IPS DF 6.9 (cell line): ENCODE results near the gene MPV17L.
A peak's percentile ranks its signal among the peaks of the same experiment; 100 is the strongest.
"Not testable (repeated sequence)": the region's sequence is repeated elsewhere in the genome, so short reads cannot be mapped to it uniquely, and the experiment has no call there.

Experiments
- DNase-seq: peaks from one replicate; pipeline ENCODE4 v3.0.0-alpha.2; 2013; ENCODE audit warnings: low read depth, low spot score
- H3K27ac ChIP-seq: one replicate; pipeline ENCODE4 v1.5.1; 2013; ENCODE audit warnings: low read length, control low read depth
- H3K27me3 ChIP-seq: 2 replicates; pipeline ENCODE4 v1.6.1; 2013; ENCODE audit warnings: mild to moderate bottlenecking, low read length; ENCODE audit not compliant: control insufficient read depth, insufficient read depth
- H3K36me3 ChIP-seq: 2 replicates; pipeline ENCODE4 v1.6.1; 2013; ENCODE audit warnings: low read length; ENCODE audit not compliant: control insufficient read depth, insufficient read depth
- H3K4me1 ChIP-seq: 2 replicates; pipeline ENCODE4 v1.6.1; 2013; ENCODE audit warnings: low read length; ENCODE audit not compliant: control insufficient read depth, insufficient read depth
- H3K4me3 ChIP-seq: 2 replicates; pipeline ENCODE4 v1.5.1; 2013; ENCODE audit warnings: mild to moderate bottlenecking, low read length
- H3K9me3 ChIP-seq: 2 replicates; pipeline ENCODE4 v1.6.1; 2013; ENCODE audit warnings: low read length, inconsistent platforms; ENCODE audit not compliant: control insufficient read depth, insufficient read depth
- WGBS: extraction: QIAGEN DNeasy Blood & Tissue Kit; methylation state at CpG from one replicate; pipeline ENCODE4 v1.1.7; 2013; ENCODE audit warnings: mixed read lengths, missing lambda C conversion rate; ENCODE audit not compliant: insufficient read length, insufficient coverage; 5-methylcytosine and 5-hydroxymethylcytosine counted together

The MPV17L gene

GRCh38 chr16:15395631-15396508 lies at the start of gene MPV17L:
MPV17L (plus strand) TSS chr16:15395754; CDS start chr16:15395898, 144 bp downstream.
- not testable (repeated sequence) for H3K9me3 ChIP-seq, H3K4me1 ChIP-seq, H3K36me3 ChIP-seq, H3K27ac ChIP-seq, H3K27me3 ChIP-seq
- peak; percentile 35 for DNase-seq
- no CpG with 5 or more reads among the region's 79 CpGs for WGBS
- H3K4me3 ChIP-seq: peak within 1 kb of the TSS; percentile 74

GRCh38 chr16:15348721-15349120 lies 46.8 kb upstream of the MPV17L start:
- WGBS: no CpG with 5 or more reads among the region's 7 CpGs
- not testable (repeated sequence) for H3K4me1 ChIP-seq, H3K36me3 ChIP-seq, H3K9me3 ChIP-seq, DNase-seq, H3K27me3 ChIP-seq, H3K27ac ChIP-seq, H3K4me3 ChIP-seq

GRCh38 chr16:15351251-15351650 lies 44.3 kb upstream of the MPV17L start:
- WGBS: no CpG with 5 or more reads among the region's 11 CpGs

DNA sequence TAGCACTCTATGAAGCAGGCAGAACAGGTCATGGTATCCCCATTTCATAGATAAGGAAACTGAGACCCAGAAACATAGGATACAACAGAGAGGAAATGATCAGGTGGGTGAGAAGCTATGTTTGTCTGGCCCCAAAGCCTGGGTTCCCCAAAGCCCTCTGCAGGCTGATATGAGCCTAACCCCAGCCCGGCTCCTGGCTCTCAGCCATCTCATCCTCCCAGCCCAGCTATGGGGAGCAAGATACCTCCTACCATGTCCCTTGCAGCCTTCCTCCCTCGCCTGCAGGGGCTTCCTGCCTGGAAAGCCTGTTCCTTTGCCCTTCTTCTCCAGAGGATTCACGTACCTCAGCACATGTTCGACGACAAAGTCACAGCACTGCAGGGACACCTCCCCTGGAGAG lies 43.8 kb upstream of the MPV17L start:
- no CpG with 5 or more reads among the region's 5 CpGs for WGBS
- H3K27me3 ChIP-seq, DNase-seq, H3K36me3 ChIP-seq, H3K9me3 ChIP-seq, H3K4me1 ChIP-seq, H3K27ac ChIP-seq, H3K4me3 ChIP-seq: not testable (repeated sequence)

More at GRCh38 chr16:15351251-15351650, 44.3 kb upstream of the MPV17L start:
- H3K27ac ChIP-seq, H3K9me3 ChIP-seq, H3K36me3 ChIP-seq, DNase-seq, H3K27me3 ChIP-seq, H3K4me3 ChIP-seq, H3K4me1 ChIP-seq: not testable (repeated sequence)

GRCh38 chr16:15352852-15353251 lies 42.7 kb upstream of the MPV17L start:
- not testable (repeated sequence) for H3K36me3 ChIP-seq, H3K4me1 ChIP-seq, H3K27me3 ChIP-seq, H3K9me3 ChIP-seq, H3K4me3 ChIP-seq, H3K27ac ChIP-seq, DNase-seq
- WGBS: no CpG with 5 or more reads among the region's 3 CpGs

GRCh38 chr16:15354846-15355245 lies 40.7 kb upstream of the MPV17L start:
- not testable (repeated sequence) for H3K9me3 ChIP-seq, H3K4me3 ChIP-seq, H3K4me1 ChIP-seq, DNase-seq, H3K27ac ChIP-seq, H3K27me3 ChIP-seq, H3K36me3 ChIP-seq
- WGBS: no CpG with 5 or more reads among the region's 2 CpGs

DNA sequence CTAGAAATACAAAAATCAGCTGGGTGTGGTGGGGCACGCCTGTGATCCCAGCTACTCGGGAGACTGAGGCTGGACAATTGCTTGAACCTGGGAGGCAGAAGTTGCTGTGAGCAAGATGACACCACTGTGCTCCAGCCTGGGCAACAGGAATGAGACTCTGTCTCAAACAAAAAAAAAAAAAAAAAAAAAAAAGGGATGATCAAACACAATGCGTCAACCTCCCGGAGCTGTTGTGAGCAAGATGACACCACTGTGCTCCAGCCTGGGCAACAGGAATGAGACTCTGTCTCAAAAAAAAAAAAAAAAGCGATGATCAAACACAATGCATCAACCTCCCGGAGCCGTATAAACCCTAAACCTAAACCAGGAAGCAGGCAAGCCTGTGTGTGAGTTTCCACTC lies 38.1 kb upstream of the MPV17L start:
- H3K36me3 ChIP-seq, H3K4me3 ChIP-seq, H3K27me3 ChIP-seq, H3K27ac ChIP-seq, DNase-seq, H3K4me1 ChIP-seq, H3K9me3 ChIP-seq: not testable (repeated sequence)
- no CpG with 5 or more reads among the region's 7 CpGs for WGBS

- not testable (repeated sequence) for H3K36me3 ChIP-seq, H3K4me3 ChIP-seq, H3K27me3 ChIP-seq
Measured at GRCh38 chr16:15378194-15378593, 17.4 kb upstream of the MPV17L start, which contains the start of gene NPIPA5. NPIPA5 (minus strand) TSS chr16:15378294; CDS start chr16:15378294, 0 bp downstream.

GRCh38 chr16:15382810-15383209 lies 12.7 kb upstream of the MPV17L start:
- not testable (repeated sequence) for H3K27ac ChIP-seq

More at GRCh38 chr16:15378194-15378593, 17.4 kb upstream of the MPV17L start, which contains the start of gene NPIPA5:
- H3K9me3 ChIP-seq, H3K27ac ChIP-seq, H3K4me1 ChIP-seq, DNase-seq: not testable (repeated sequence)
- no CpG with 5 or more reads among the region's 4 CpGs for WGBS

DNA sequence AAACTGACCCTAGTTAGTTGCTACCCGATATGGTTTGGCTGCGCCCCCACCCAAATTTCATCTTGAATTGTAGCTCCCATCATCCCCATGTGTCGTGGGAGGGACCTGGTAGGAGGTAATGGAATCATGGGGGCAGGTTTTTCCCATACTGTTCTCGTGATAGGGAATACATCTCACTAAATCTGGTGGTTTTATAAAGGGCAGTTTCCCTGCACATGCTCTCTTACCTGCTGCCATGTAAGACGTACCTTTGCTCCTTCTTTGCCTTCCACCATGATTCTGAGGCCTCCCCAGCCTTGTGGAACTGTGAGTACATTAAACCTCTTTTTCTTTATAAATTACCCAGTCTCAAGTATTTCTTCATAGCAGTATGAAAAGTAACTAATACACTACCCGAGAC lies 7.5 kb upstream of the MPV17L start:
- not testable (repeated sequence) for H3K27ac ChIP-seq, H3K27me3 ChIP-seq, DNase-seq, H3K4me3 ChIP-seq, H3K9me3 ChIP-seq, H3K36me3 ChIP-seq, H3K4me1 ChIP-seq
- no CpG with 5 or more reads among the region's 6 CpGs for WGBS

More at GRCh38 chr16:15382810-15383209, 12.7 kb upstream of the MPV17L start:
- H3K4me1 ChIP-seq, H3K4me3 ChIP-seq, H3K27me3 ChIP-seq, H3K36me3 ChIP-seq, DNase-seq, H3K9me3 ChIP-seq: not testable (repeated sequence)
- no CpG with 5 or more reads among the region's 3 CpGs for WGBS

DNA sequence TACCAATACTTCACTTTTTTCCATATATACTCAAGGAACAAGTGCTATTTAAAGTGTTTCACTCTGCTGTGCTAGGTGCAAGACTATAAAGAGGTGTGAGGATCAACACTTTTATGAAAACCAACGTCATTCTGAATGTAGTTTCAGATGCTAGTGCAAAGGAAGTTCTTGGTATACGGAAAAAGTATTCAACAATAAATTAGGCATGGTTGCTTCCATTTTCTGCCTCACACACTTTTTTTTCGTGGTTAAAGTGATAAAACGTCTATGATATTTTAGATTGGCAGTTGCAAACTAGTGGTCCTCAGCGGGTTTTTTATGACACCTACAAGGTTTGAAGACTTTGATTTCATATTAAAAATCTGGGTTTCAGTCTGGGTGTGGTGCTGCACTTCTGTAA lies 5.6 kb upstream of the MPV17L start:
- no CpG with 5 or more reads among the region's 5 CpGs for WGBS
- H3K36me3 ChIP-seq, DNase-seq, H3K27ac ChIP-seq, H3K9me3 ChIP-seq, H3K27me3 ChIP-seq, H3K4me1 ChIP-seq, H3K4me3 ChIP-seq: not testable (repeated sequence)
